Mesothelial cell of epicardium (in vitro differentiated cells): ENCODE results near the gene MAP3K19. TPM values are rescaled to one million over a fixed set of nuclear protein-coding genes. Genes with fewer than 3 reads are reported as not detected.

Experiments used
- DNase-seq, 2 experiments: peaks; one replicate each; pipeline ENCODE4 v3.0.0; 2021; ENCODE audit warnings: low spot score in 2 of 2; ENCODE audit not compliant: unreplicated experiment in 2 of 2
- H3K27ac Mint-ChIP-seq: 2 replicates; pipeline ENCODE4 v1.8.0; 2021; ENCODE audit warnings: mixed read lengths
- H3K27me3 Mint-ChIP-seq: 2 replicates; pipeline ENCODE4 v1.8.0; 2021; ENCODE audit warnings: low read depth, mixed read lengths
- H3K36me3 Mint-ChIP-seq: 2 replicates; pipeline ENCODE4 v1.8.0; 2021; ENCODE audit warnings: mixed read lengths
- H3K4me1 Mint-ChIP-seq: 2 replicates; pipeline ENCODE4 v1.8.0; 2021; ENCODE audit warnings: mixed read lengths
- H3K4me3 Mint-ChIP-seq: 2 replicates; pipeline ENCODE4 v1.8.0; 2021; ENCODE audit warnings: mild to moderate bottlenecking, moderate library complexity, mixed read lengths
- H3K9me3 Mint-ChIP-seq: 2 replicates; pipeline ENCODE4 v1.8.0; 2021; ENCODE audit warnings: mixed read lengths
- CTCF ChIP-seq: fragments of 200-600 bp; sonication (generic); IDR thresholded peaks from one replicate; pipeline ENCODE4 v1.5.0; 2021; ENCODE audit warnings: antibody characterized with exemption; ENCODE audit not compliant: unreplicated experiment
- total RNA-seq: library from RNA; stranded (reverse); gene quantifications from 3 replicates; pipeline ENCODE4 v1.2.1, GENCODE V29; 2021

Gene MAP3K19
- total RNA-seq, 1 donor from 2014 or later, result not detected

GRCh38 chr2:134926231-134926931 lies 120.9 kb downstream of the MAP3K19 start:
- Mint-ChIP-seq H3K27me3 (no peaks in the 10 kb centered on the region), H3K4me1 (peaks cover 30% of the 10 kb centered on the region), H3K4me3 (no peak overlapping the region), H3K9me3 (peaks cover 2% of the 10 kb centered on the region), H3K36me3 (peaks cover 8% of the 10 kb centered on the region), H3K27ac (peak overlapping the region; percentile 68)
- TF ChIP-seq CTCF, result no peak
- no peak for DNase-seq

- Mint-ChIP-seq H3K9me3 (no peaks in the 10 kb centered on the region), H3K27me3 (no peaks in the 10 kb centered on the region), H3K4me1 (peaks cover 37% of the 10 kb centered on the region), H3K4me3 (no peak overlapping the region), H3K27ac (no peak overlapping the region), H3K36me3 (peaks cover 7% of the 10 kb centered on the region)
- DNase-seq, result no peak
- TF ChIP-seq CTCF, result no peak
These were observed 122.3 kb downstream of the MAP3K19 start for GRCh38 chr2:134924912-134925311.

- DNase-seq, result no peak
- H3K4me3 Mint-ChIP-seq, result peak overlapping the region; percentile 98
- peaks cover 1% of the 10 kb centered on the region for H3K36me3 Mint-ChIP-seq
- H3K27ac Mint-ChIP-seq, result peak overlapping the region; percentile 100
- no peaks in the 10 kb centered on the region for H3K27me3 Mint-ChIP-seq
- TF ChIP-seq CTCF, result no peak
- peaks cover 2% of the 10 kb centered on the region for H3K9me3 Mint-ChIP-seq
- H3K4me1 Mint-ChIP-seq, result peaks cover 14% of the 10 kb centered on the region
These were observed 127.7 kb downstream of the MAP3K19 start for GRCh38 chr2:134919341-134920210.

- H3K9me3 Mint-ChIP-seq, result peaks cover 11% of the 10 kb centered on the region
- peak within 1 kb of the TSS; percentile 100 for H3K27ac Mint-ChIP-seq
- DNase-seq, result peak; percentile 98 to 100
- peaks cover 14% of the 10 kb centered on the region for H3K4me1 Mint-ChIP-seq
- H3K27me3 Mint-ChIP-seq, result no peaks in the 10 kb centered on the region
- peak within 1 kb of the TSS; percentile 98 for H3K4me3 Mint-ChIP-seq
- peaks cover 2% of the 10 kb centered on the region for H3K36me3 Mint-ChIP-seq
- TF ChIP-seq CTCF, result peak; percentile 30
These were observed 128.5 kb downstream of the MAP3K19 start, which contains the start of gene CCNT2 for GRCh38 chr2:134918526-134919340. TSS of gene CCNT2 (plus strand) at chr2:134918822. CDS start at chr2:134918855, 33 bp downstream.

GRCh38 chr2:134917888-134918525 lies 129.2 kb downstream of the MAP3K19 start:
- H3K9me3 Mint-ChIP-seq, result peaks cover 18% of the 10 kb centered on the region
- H3K27me3 Mint-ChIP-seq, result no peaks in the 10 kb centered on the region
- peaks cover 14% of the 10 kb centered on the region for H3K4me1 Mint-ChIP-seq
- peak overlapping the region; percentile 100 for H3K27ac Mint-ChIP-seq
- peak in 1 of 2 experiments; percentile 87 for DNase-seq
- peaks cover 2% of the 10 kb centered on the region for H3K36me3 Mint-ChIP-seq
- no peak for TF ChIP-seq CTCF
- peak overlapping the region; percentile 98 for H3K4me3 Mint-ChIP-seq
